ENCODE measurements around the gene SIAH1. TPM values are rescaled to one million over a fixed set of nuclear protein-coding genes. Genes with fewer than 3 reads are reported as not detected.

SIAH1 gene, protein sequence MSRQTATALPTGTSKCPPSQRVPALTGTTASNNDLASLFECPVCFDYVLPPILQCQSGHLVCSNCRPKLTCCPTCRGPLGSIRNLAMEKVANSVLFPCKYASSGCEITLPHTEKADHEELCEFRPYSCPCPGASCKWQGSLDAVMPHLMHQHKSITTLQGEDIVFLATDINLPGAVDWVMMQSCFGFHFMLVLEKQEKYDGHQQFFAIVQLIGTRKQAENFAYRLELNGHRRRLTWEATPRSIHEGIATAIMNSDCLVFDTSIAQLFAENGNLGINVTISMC
- total RNA-seq, result 10 to 100 TPM; 20.6 to 37.6 (median 34.4) TPM

DNA sequence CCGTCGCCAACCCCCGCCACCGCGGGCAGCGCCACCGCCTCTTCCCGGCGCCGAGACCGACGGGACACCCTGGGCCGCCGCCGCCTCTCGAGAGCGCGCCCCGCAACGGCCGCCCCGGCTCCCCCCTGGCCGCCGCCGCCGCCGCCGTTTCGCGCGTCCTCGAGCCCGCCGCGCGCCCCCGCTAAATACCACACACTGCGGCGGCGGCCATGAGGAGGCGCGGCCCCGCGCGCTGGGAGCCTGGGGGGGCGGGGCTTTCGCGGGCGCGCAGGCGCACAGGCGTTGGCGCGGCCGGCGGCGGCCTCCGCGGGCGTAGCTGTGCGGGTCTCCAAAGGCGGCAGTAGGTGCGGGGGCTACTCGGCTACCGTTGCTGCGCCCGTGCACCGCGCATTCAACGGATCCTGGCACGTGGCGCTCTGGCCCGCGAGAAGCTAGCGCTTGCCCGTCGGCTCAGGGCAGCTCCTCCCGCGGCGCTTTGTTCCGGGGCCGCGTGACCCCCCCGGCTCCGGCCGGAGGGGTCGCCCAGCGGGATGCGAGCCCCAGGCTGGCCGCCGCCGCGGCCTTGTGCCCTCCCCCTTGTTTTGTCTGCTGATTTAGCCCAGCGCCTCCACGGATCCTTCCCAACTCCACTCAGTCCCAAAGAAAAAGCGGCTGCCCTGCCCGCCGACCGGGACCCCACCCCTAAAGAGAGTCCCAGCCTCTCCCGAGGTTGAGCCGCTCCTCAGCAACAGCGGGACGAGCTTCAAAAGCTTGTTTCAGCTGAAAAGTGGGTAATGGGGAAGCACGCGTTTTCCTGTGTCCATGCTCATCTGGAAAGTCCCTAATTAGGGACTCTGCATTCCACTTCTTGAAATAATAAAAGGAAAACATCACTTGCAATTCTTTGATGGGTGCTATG lies at the start of gene SIAH1:
Gene SIAH1 (minus strand): TSS at position 161 of the 898 bp plus-strand sequence. CDS start 22,985 bp downstream, outside the sequence.
- H3K4me3 ChIP-seq (ENCODE audit: low read depth, poor library complexity, severe bottlenecking), result peak within 1 kb of the TSS; percentile 81
- DNase-seq (ENCODE audit: low spot score in 2 of 2), result peak; percentile 71 to 96
- TF ChIP-seq CTCF (IDR thresholded peaks at IDR 0.05) (no peak), POLR2A (IDR thresholded peaks at IDR 0.05) (no peak)
- 1% methylated on average over 22 to 32 of the region's 105 CpGs for WGBS, 2 donors
- intact Hi-C loops (cut with DNase I; ENCODE audit: low total_unique reads), result no loop called here

GRCh38 chr16:48434653-48435317 lies 49.6 kb upstream of the SIAH1 start:
- DNase-seq (ENCODE audit: low spot score in 2 of 2), result no peak
- 55 to 65% methylated on average over 4 of the region's 4 CpGs for WGBS, 2 donors
- TF ChIP-seq POLR2A (IDR thresholded peaks at IDR 0.05) (no peak), CTCF (IDR thresholded peaks at IDR 0.05) (no peak)
- no peak overlapping the region for H3K4me3 ChIP-seq (ENCODE audit: low read depth, poor library complexity, severe bottlenecking)
- intact Hi-C loops (cut with DNase I; ENCODE audit: low total_unique reads), result no loop called here

DNA sequence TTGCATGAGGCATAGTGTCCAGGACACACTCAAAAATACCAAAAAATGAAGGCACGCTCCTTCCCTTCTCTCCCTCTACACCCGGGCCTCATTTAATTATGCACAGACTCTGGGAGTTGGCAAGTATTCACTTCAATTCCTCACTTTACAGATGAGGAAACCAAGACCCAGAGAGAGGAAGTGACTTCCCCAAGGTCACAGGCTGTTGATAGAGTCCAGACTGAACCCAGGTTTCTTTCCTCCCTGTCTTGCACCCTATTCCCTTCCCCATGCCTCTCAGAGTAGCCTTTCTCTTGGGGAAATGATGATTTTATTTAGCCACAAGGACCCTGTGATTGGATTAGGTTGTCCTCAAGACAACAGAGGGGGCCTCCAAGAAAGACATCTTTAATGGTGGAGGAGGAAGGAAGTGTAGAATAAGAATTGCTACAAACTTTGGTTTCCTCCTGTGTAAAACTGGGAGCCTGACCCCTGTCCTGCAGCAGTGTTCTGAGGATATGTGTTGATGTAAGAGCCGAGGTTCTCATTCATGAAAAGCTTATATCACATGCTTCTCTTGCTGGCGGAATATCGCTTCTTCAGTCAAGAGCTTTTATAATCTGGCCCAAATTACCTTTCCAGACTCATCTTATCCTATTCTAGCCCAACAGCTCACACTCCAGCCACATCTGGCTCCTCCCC lies 48.8 kb upstream of the SIAH1 start:
- intact Hi-C loops (cut with DNase I; ENCODE audit: low total_unique reads), result no loop called here
- H3K4me3 ChIP-seq (ENCODE audit: low read depth, poor library complexity, severe bottlenecking), result no peak overlapping the region
- DNase-seq (ENCODE audit: low spot score in 2 of 2), result no peak
- TF ChIP-seq POLR2A (IDR thresholded peaks at IDR 0.05) (no peak), CTCF (IDR thresholded peaks at IDR 0.05) (no peak)
- 78 to 86% methylated on average over 5 of the region's 5 CpGs for WGBS, 2 donors

DNA sequence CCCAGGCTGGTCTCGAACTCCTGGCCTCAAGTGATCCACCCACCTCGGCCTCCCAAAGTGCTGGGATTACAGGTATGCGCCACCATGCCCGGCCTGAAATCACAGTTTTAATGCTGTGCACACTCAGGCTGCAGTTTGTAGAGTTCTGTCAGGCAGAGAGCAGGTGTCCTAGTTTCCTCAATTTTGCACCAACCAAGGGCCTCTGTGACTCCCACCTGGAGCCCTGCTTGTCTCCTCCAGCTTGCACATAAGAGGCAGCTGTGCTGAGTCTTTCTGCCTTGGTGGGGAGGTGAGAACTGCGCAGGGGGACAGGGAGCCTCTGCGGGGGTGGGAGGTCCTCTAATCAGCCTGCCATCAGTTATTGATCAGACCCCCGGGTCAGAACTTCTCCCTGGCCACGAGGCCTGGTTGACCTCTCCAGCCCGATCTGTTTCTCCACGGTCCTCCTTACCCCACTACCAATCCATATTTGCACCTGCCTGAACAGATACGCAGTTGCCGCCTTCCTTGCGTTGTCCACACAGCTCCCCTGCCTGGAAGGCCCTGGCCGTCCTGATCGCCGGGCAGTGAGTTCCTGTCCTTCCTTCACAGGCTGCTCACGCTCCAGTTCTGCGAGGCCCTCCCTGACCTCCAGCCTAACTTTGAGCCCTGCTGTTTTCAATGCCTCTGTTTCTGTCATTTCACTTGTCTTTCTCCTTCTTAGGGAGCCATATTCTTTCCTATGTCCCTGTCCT lies 48.1 kb upstream of the SIAH1 start:
- WGBS, 2 donors, result 92 to 93% methylated on average over 18 of the region's 18 CpGs
- TF ChIP-seq CTCF (IDR thresholded peaks at IDR 0.05) (no peak), POLR2A (IDR thresholded peaks at IDR 0.05) (no peak)
- DNase-seq (ENCODE audit: low spot score in 2 of 2), result no peak
- intact Hi-C loops (cut with DNase I; ENCODE audit: low total_unique reads), result no loop called here
- no peak overlapping the region for H3K4me3 ChIP-seq (ENCODE audit: low read depth, poor library complexity, severe bottlenecking)

- intact Hi-C loops (cut with DNase I; ENCODE audit: low total_unique reads), result no loop called here
- no peak for TF ChIP-seq POLR2A (IDR thresholded peaks at IDR 0.05)
- no peak for TF ChIP-seq CTCF (IDR thresholded peaks at IDR 0.05)
- WGBS, 2 donors, result 27 to 41% methylated on average over 2 of the region's 2 CpGs
- H3K4me3 ChIP-seq (ENCODE audit: low read depth, poor library complexity, severe bottlenecking), result no peak overlapping the region
- DNase-seq (ENCODE audit: low spot score in 2 of 2), result no peak
Measured at GRCh38 chr16:48432136-48432535, 46.9 kb upstream of the SIAH1 start.

All from lower leg skin (tissue), 4 donors.